ENCODE results near the gene CD302.

Gene CD302

DNA sequence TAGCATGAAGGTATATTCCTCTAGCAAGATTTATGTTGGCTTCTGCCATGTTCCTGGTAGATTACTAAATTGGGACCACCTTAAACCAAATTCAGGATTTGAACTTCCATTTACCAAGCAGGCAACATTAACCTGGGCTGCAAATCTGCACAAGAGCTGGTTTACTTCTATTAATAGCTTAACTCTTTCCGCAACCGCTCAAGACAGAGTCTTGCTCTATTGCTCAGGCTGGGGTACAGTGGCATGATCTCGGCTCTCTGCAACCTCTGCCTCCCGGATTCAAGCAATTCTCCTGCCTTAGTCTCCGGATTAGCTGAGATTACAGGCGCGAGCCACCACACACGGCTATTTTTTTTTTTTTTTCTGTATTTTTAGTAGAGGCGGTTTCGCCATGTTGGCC is 77.3 kb downstream of the CD302 start:
- Histone ChIP-seq H3K36me3 (ENCODE audit: low read depth) (peaks cover 96% of the 10 kb centered on the region), H3K27ac (ENCODE audit: poor library complexity, severe bottlenecking) (no peak overlapping the region), H3K4me3 (ENCODE audit: severe bottlenecking) (no peak overlapping the region), H3K9me3 (ENCODE audit: severe bottlenecking) (no peaks in the 10 kb centered on the region), H3K4me1 (ENCODE audit: insufficient read depth, poor library complexity, severe bottlenecking) (peaks cover 2% of the 10 kb centered on the region), H3K27me3 (ENCODE audit: insufficient read depth, poor library complexity, severe bottlenecking) (no peaks in the 10 kb centered on the region)
- DNase-seq (ENCODE audit: low spot score) (no peak), ATAC-seq (ENCODE audit: low read depth) (no peak)
- TF ChIP-seq, protein P1, sequence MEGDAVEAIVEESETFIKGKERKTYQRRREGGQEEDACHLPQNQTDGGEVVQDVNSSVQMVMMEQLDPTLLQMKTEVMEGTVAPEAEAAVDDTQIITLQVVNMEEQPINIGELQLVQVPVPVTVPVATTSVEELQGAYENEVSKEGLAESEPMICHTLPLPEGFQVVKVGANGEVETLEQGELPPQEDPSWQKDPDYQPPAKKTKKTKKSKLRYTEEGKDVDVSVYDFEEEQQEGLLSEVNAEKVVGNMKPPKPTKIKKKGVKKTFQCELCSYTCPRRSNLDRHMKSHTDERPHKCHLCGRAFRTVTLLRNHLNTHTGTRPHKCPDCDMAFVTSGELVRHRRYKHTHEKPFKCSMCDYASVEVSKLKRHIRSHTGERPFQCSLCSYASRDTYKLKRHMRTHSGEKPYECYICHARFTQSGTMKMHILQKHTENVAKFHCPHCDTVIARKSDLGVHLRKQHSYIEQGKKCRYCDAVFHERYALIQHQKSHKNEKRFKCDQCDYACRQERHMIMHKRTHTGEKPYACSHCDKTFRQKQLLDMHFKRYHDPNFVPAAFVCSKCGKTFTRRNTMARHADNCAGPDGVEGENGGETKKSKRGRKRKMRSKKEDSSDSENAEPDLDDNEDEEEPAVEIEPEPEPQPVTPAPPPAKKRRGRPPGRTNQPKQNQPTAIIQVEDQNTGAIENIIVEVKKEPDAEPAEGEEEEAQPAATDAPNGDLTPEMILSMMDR (IDR thresholded peaks at IDR 0.05; ENCODE audit: poor library complexity, severe bottlenecking), result no peak

Measured in RWPE2 (cell line).